Esophagus muscularis mucosa (tissue), 4 donors: ENCODE data around the gene GTF2H2. TPM values are rescaled to one million over a fixed set of nuclear protein-coding genes. Genes with fewer than 3 reads are reported as not detected.
"Not testable (repeated sequence)": the region's sequence is repeated elsewhere in the genome, so short reads cannot be mapped to it uniquely, and the experiment has no call there.

ENCODE experiments used
- DNase-seq: peaks from one replicate; pipeline ENCODE4 v3.0.0-alpha.2; 2017; ENCODE audit errors: extremely low spot score
- H3K27ac ChIP-seq, 4 donors: fragments of 200-600 bp; sonication (generic); replicated peaks in 1 of 4; 1 replicate in 3 of 4; 2 replicates in 1 of 4; pipeline ENCODE4 v1.5.1; 2016 to 2019; ENCODE audit warnings: mild to moderate bottlenecking in 1 of 4
- H3K27me3 ChIP-seq, 4 donors: fragments of 200-600 bp; sonication (generic); one replicate each; pipeline versions ENCODE4 v1.5.1 to v1.6.0; 2016 to 2019
- H3K36me3 ChIP-seq, 4 donors: fragments of 200-600 bp; sonication (generic); one replicate each; pipeline ENCODE4 v1.5.1; 2016 to 2019
- H3K4me1 ChIP-seq, 4 donors: fragments of 200-600 bp; sonication (generic); one replicate each; pipeline ENCODE4 v1.5.1; 2016 to 2019
- H3K4me3 ChIP-seq, 4 donors: fragments of 200-600 bp; sonication (generic); 1 replicate in 2 of 4; 2 replicates in 2 of 4; pipeline ENCODE4 v1.5.1; 2016 to 2019; ENCODE audit warnings: mild to moderate bottlenecking in 4 of 4, moderate library complexity in 1 of 4
- H3K9me3 ChIP-seq, 4 donors: fragments of 200-600 bp; sonication (generic); 1 replicate in 3 of 4; 2 replicates in 1 of 4; pipeline ENCODE4 v1.5.1; 2016 to 2019
- EP300 ChIP-seq: sonication (generic); formaldehyde crosslinking; IDR thresholded peaks from one replicate; pipeline ENCODE4 v1.6.1; 2017; ENCODE audit warnings: antibody characterized with exemption
- POLR2A ChIP-seq: fragments of 450-650 bp; IDR thresholded peaks from one replicate; pipeline ENCODE4 v1.6.1; 2017; ENCODE audit warnings: antibody characterized with exemption, moderate library complexity, mild to moderate bottlenecking, low read depth
- POLR2AphosphoS5 ChIP-seq, 2 donors: sonication (generic); formaldehyde crosslinking; IDR thresholded peaks; one replicate each; pipeline ENCODE4 v1.6.1; 2017; ENCODE audit warnings: antibody characterized with exemption in 2 of 2
- WGBS: methylation state at CpG from one replicate; pipeline ENCODE4 v1.1.5; 2018; 5-methylcytosine and 5-hydroxymethylcytosine counted together
- intact Hi-C: fragments of 100-400 bp; cut with DNase I; formaldehyde crosslinking; loops from one replicate; pipeline ENCODE4 v1.15.1; 2023
- total RNA-seq, 4 donors: library from RNA; depleted of rRNA; stranded (reverse); fragments of >200 nt; gene quantifications; one replicate each; pipeline versions ENCODE4 v1.1.0 to v1.2.1, GENCODE V29; 2016
- TF ChIP-seq, protein P1 (sequence below), 3 experiments: fragments of 200-600 bp in 2 of 3; fragments of 450-650 bp in 1 of 3; sonication (generic) in 2 of 3; IDR thresholded peaks; one replicate each; pipeline ENCODE4 v1.5.1; 2017 to 2019; ENCODE audit warnings: antibody characterized with exemption in 3 of 3, mild to moderate bottlenecking in 2 of 3, moderate library complexity in 1 of 3

The GTF2H2 gene
- total RNA-seq, 4 donors from 2014 or later = 8.3 to 24.5 (median 9.2) TPM

- DNase-seq = peak; percentile 53
- TF ChIP-seq POLR2A = no peak
- TF ChIP-seq, protein P1, sequence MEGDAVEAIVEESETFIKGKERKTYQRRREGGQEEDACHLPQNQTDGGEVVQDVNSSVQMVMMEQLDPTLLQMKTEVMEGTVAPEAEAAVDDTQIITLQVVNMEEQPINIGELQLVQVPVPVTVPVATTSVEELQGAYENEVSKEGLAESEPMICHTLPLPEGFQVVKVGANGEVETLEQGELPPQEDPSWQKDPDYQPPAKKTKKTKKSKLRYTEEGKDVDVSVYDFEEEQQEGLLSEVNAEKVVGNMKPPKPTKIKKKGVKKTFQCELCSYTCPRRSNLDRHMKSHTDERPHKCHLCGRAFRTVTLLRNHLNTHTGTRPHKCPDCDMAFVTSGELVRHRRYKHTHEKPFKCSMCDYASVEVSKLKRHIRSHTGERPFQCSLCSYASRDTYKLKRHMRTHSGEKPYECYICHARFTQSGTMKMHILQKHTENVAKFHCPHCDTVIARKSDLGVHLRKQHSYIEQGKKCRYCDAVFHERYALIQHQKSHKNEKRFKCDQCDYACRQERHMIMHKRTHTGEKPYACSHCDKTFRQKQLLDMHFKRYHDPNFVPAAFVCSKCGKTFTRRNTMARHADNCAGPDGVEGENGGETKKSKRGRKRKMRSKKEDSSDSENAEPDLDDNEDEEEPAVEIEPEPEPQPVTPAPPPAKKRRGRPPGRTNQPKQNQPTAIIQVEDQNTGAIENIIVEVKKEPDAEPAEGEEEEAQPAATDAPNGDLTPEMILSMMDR (IDR thresholded peaks at IDR 0.05) = no peak
- TF ChIP-seq POLR2AphosphoS5 (IDR thresholded peaks at IDR 0.05) = no peak
- TF ChIP-seq EP300 = no peak
- intact Hi-C loops = no loop called here
- H3K9me3 ChIP-seq = no peaks in the 10 kb centered on the region
- no peaks in the 10 kb centered on the region for H3K36me3 ChIP-seq
- H3K4me3 ChIP-seq = no peak overlapping the region
- no peak overlapping the region for H3K27ac ChIP-seq
- no peaks in the 10 kb centered on the region for H3K4me1 ChIP-seq
- 89% methylated on average over 12 of the region's 12 CpGs for WGBS
- H3K27me3 ChIP-seq = no peaks in the 10 kb centered on the region
Measured at GRCh38 chr5:71013575-71013974, 53.9 kb downstream of the GTF2H2 start.

GRCh38 chr5:71011194-71011792 is 56.2 kb downstream of the GTF2H2 start:
- WGBS = 85% methylated on average over 8 of the region's 8 CpGs
- intact Hi-C loops = no loop called here
- peak; percentile 74 for DNase-seq

GRCh38 chr5:71006983-71007382 is 60.5 kb downstream of the GTF2H2 start:
- H3K36me3 ChIP-seq, H3K4me1 ChIP-seq, H3K27ac ChIP-seq, DNase-seq, H3K27me3 ChIP-seq, H3K4me3 ChIP-seq, H3K9me3 ChIP-seq, intact Hi-C loops: not testable (repeated sequence)
- WGBS = no CpG with 5 or more reads among the region's 7 CpGs

More at GRCh38 chr5:71011194-71011792, 56.2 kb downstream of the GTF2H2 start:
- Histone ChIP-seq H3K36me3 (no peaks in the 10 kb centered on the region), H3K9me3 (no peaks in the 10 kb centered on the region), H3K4me3 (no peak overlapping the region), H3K27me3 (no peaks in the 10 kb centered on the region), H3K27ac (no peak overlapping the region), H3K4me1 (no peaks in the 10 kb centered on the region)
- TF ChIP-seq EP300 (no peak), POLR2A (no peak), POLR2AphosphoS5 (IDR thresholded peaks at IDR 0.05) (no peak)
- TF ChIP-seq, protein P1 (IDR thresholded peaks at IDR 0.05) = no peak

Other genes with a start within 250 kb of the GTF2H2 start
- 10 to 100 TPM in 1 of 4 donors, 1 to 10 TPM in 3; 7.6 to 16.2 (median 9.6) TPM for gene SERF1A, start 167.0 kb downstream of the GTF2H2 start, total RNA-seq
- gene SMN1, start 142.6 kb downstream of the GTF2H2 start, total RNA-seq = 10 to 100 TPM; 21.1 to 45.9 (median 28.6) TPM
- gene NAIP, start 42.3 kb downstream of the GTF2H2 start, total RNA-seq = 10 to 100 TPM in 2 of 4 donors, 1 to 10 TPM in 2; 6.5 to 21.0 (median 12.8) TPM